GM21825 (cell line): ENCODE results near the gene EIF4E2.

ENCODE experiments used
- ATAC-seq: cut with Tn5 transposase; IDR thresholded peaks from one replicate; pipeline ENCODE4 v1.9.1; 2021; ENCODE audit warnings: mild to moderate bottlenecking, moderate library complexity; ENCODE audit not compliant: unreplicated experiment

The EIF4E2 gene

DNA sequence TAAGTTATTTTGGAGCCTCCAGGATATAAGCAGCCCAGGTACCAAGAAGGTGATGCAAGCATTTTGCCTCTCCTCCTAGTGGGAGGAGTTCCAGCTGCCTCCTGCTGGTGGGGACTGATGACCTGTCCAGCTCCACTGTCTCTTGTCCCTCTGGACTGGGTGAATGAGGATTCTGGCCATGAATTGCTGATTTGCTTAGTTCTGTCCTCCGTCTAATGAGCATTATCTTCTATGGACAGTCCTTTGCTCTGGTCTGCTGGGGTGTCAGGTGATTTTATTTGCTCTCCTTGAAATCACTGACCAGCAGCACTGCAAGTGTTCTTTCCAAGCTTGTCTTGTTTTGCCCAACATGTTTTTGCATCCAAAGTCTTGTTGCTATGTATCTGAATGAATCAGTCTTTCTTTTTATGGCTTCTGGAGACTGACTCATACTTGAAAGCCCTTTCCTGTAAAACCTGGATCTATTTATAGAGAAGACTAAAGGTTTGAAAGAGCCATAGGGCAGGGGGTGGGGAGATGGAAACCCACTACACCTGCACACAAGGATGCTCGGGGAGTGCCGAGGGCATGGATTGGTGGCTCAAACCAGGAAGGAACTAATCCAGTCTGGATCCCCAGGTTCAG, 42.4 kb downstream of the EIF4E2 start:
- no peak for ATAC-seq

DNA sequence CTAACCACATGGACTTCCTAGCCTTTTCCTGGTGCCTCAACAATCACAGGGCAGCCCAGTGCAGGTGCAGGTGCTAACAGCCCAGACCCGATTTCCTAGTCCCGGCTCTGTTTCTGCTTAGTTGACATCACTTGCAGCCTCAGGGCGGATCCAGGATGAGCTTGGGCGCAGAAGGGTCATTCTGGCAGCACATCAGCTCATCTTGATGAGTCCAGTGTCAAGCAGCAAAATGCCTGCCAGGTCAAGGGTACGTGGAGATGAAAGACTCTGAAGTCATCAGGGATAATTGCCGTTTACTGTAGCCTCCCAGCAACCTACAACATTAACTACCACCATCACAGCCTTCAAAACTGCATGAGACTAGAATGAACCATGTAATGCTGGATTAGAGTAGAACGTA, 43.5 kb downstream of the EIF4E2 start:
- ATAC-seq, result no peak

DNA sequence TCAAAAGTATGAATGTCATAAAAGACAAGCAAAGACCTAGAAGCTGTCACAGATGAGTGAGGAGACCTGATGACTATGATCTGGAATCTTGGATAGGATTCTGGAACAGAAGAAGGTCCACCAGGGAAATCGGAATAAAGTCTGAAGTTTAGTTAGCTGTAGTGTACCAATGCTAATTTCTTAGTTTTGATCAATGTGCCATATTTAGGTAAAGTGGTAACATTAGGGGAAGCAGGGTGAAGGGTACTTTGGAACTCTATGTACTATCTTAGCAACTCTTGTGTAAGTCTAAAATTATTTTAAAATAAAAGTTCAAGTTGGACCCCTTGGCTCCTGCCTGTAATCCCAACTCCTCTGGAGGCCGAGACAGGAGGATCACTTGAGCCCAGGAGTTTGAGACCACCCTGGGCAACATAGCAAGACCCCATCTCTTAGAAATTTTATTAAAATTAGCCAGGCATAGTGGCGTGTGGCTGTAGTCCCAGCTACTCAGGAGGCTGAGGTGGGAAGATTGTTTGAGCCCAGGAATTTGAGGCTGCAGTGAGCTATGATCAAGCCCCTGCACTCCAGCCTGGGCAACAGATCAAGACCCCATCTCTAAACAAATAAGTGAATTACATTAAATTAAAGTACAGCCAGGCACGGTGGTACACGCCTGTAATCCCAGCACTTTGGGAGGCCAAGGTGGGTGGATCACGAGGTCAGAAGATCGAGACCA, 47.0 kb downstream of the EIF4E2 start:
- no peak for ATAC-seq

DNA sequence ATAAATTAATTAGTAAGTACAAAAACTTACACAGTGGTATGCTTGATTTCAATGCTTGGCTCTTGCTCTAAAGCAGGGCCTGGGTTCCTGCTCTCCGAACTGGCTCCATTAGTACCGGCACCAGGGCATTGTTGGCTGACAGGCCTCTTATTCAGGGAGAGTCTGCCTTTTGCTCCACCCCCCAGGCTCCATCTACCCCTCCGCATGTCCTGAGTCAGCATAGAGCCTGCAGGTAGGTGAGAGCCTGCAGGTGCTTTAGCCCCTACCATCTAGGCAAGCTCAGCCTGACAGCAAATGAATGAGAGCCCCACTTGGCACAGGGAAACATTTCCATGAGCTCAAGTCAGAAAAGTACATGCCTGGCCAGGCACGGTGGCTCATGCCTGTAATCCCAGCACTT, 47.8 kb downstream of the EIF4E2 start:
- ATAC-seq, result no peak

DNA sequence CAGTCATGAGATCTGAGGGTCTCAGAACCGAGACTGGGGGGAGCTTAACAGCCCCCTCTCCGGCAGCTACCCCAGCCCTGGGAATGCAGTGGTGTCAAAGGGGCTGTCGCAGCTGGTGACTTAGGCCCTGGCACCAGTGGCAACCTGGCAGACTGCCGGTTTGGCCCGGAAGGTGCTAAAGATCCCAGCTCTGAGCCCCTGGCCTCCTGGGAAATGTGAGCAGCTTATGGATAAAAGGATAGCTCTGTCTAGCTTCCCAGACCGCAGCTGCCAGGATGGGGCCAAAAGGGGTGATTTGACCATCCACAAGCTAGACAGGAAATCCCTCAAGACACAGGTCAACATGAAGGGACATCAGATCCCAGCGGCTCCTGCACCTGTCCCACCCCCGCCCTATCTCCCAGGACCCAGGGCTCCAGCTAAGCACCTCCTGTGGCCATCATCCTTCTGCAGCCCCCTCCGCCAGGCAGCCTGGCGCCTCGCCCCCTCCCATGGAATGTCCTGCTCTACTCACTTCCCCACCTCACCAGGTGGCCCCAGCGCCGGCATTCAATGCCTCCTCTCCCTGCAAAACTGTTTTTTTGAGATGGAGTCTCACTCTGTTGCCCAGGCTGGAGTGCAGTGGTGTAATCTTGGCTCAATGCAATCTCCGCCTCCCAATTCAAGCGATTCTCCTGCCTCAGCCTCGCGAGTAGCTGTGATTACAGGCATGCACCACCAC, 49.7 kb downstream of the EIF4E2 start:
- ATAC-seq, result no peak

DNA sequence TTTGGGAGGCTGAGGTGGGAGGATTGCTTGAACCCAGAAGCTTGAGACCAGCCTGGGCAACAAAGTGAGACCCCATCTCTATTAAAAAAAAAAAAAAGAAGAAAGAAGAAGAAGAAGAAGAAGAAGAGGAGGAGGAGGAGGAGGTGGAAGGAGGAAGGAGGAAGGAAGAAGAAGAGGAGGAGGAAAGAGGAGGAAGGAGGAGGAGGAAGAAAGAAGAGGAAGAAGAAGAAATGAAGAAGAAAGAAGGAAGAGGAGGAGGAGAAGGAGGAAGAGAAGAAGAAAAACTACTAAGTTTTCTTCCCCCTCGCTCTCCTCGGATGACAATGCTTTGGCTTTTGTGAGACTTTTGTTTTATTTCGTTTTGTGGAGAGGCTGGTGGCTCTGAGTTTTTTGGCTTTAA, 52.8 kb downstream of the EIF4E2 start:
- no peak for ATAC-seq

DNA sequence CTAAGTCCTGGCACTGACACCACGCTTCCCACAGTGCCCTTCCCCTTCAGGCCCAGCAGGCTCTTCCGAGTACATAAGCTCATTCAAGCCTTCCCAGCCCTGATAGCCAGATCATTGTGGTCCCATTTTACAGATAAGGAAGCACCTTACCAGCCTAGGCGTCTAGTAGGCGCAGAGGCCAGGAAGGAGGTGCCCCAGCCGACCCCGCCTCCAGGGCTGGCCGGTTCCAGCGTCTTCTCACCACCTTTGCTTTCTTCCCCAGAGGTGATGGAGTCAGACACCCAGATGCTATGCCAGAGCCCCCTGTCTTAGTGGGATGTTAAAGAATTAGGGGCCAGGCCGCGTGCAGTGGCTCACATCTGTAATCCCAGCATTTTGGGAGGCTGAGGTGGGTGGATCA, 54.0 kb downstream of the EIF4E2 start:
- no peak for ATAC-seq

DNA sequence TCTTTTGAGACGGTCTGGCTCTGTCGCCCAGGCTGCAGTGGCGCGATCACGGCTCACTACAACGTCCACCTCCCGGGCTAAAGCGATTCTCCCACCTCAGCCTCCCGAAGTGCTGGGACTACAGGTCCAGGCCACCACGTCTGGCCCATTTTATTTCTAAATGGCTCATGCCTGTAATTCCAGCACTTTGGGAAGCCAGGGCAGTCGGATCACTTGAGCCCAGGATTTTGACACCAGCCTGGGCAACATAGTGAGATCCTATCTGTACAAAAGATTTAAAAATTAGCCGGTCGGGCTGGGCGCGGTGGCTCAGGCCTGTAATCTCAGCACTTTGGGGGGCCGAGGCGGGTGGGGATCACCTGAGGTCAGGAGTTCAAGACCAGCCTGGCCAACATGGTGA, 56.5 kb downstream of the EIF4E2 start:
- ATAC-seq, result no peak

DNA sequence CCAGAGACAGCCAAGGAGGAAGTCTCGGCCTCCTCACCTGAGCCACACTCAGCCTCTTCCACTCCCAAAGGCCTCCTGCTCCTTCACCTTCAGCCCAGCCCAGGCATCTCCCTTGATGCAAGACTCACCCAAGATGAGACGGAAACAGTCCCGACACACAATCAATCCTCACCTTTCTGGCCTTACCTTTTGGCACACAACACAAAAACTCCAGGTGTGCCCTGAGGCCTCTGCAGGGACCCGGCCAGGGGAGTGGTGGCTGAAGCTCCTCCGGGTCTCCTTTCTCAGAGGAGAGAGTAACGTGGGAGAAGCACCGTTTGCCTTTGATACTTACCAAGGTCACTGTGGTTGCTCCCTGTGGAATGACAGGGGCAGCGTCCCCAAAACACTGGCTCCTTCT, 59.1 kb downstream of the EIF4E2 start:
- ATAC-seq, result no peak

DNA sequence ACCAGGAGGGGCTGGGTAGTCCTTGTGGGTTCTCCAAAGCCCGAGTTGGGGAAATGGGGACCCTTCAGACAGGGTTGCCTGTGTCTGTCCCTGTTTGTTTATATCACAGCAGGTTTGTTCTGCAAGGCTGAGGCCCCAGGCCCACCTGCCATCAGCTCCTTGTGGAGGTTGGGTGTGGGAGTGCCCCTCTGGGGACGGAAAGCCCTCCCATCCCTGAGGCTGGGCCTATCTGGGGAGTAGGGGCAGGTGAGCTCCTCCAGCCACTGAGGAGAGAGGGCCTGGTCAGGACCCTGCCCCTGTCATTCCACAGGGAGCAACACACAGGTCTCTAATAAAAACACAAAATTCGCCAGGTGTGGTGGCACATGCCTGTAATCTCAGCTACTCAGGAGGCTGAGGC, 59.6 kb downstream of the EIF4E2 start:
- no peak for ATAC-seq

DNA sequence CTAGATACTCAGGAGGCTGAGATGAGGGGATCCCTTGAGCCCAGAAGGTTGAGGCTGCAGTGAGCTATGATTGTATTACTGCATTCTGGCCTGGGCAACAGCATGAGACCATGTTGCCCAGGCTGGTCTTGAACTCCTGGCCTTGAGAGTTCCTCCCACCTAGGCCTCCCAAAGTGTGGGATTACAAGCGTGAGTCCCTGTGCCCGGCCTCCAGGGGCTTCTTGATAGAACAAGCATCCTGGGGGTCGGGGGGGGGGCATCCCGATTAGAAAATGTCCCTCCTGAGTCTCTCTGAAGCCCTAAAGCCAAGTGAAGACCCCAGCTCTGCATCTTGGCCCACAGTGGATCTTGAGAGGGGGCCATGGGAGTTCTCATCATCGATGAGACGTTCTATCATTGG, 60.6 kb downstream of the EIF4E2 start:
- ATAC-seq, result no peak

DNA sequence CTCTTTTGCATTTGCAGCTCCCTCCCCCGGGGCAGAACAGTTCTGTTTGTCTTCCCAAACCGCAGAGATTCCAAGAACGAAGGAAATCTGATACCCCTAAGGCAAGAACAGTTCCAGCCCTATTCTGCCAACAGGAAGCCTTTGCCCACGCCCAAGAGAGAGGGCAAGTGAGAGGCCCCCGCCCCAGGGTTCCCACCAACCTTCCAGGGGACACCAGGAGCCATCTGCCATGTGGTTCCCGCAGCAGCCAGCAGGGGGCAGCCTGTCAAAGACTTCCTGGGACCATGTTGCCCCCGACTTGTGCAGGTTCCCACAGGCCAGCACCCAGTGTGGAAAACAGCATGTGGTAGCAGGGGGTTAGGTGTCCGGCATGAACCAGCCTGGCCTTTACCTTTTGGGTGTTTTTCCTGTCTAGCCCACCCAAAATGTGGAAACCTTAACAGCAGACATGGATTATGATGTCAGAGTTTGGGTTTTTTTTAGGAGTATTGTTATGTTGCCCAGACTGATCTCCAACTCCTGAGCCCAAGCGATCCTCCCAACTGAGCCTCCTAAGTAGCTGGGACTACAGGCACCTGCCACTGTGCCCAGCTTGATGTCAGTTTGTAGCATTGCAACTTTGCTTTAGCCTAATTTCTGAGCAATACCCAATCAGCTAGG, 61.2 kb downstream of the EIF4E2 start:
- ATAC-seq, result no peak

DNA sequence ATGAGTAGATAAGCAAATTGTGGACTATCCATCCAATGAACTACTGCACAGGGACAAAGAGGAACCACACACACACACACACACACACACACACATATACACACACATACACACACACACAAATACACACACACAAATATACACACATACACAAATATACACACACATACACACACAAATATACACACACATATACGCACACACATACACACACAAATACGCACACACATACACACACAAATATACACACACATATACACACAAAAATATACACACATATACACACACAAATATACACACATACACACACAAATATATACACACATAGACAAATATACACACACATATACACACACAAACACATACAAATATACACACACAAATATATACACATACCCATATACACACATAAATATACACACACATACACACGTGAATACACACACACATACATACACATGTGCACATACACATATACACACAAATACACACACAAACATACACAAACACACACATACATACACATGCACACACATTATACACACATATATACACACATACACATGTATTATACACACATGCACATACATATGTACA, 63.1 kb downstream of the EIF4E2 start:
- no peak for ATAC-seq

DNA sequence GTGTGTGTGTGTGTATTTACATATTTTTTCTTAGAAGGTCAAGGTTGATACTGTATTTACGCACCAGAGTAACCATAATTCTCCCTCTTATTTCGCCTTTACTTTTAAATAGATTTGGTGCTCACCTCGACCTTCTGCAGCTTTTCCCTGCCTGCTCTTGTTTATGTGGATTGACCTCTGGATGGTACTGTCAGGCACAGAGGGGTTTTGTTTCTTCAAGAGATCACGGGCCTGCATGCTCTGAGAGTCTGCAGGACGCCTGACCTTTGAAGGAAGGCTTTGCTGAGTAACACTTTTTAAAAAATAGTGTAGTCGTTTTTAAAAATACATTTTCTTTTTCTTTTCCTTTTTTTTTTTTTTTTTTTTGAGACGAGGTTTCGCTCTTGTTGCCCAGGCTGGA, 64.8 kb downstream of the EIF4E2 start:
- no peak for ATAC-seq
